Transverse colon (tissue), 4 donors: Measurements from ENCODE around the gene PHF21B. TPM values are rescaled to one million over a fixed set of nuclear protein-coding genes. Genes with fewer than 3 reads are reported as not detected.

ENCODE experiments used
- DNase-seq: peaks from one replicate; pipeline ENCODE4 v3.0.0-alpha.2; 2019
- H3K27ac ChIP-seq, 4 donors: fragments of 200-600 bp; sonication (generic); 2 replicates each; pipeline ENCODE4 v1.5.1; 2016 to 2018; ENCODE audit warnings: inconsistent platforms in 4 of 4
- H3K27me3 ChIP-seq: fragments of 200-600 bp; sonication (generic); 2 replicates; pipeline ENCODE4 v1.5.1; 2017; ENCODE audit warnings: inconsistent platforms
- H3K36me3 ChIP-seq, 4 donors: fragments of 200-600 bp; sonication (generic); 2 replicates each; pipeline ENCODE4 v1.5.1; 2017 to 2019; ENCODE audit warnings: inconsistent platforms in 4 of 4
- H3K4me1 ChIP-seq, 4 donors: fragments of 200-600 bp; sonication (generic); 2 replicates each; pipeline ENCODE4 v1.5.1; 2017 to 2020; ENCODE audit warnings: inconsistent platforms in 4 of 4
- H3K4me3 ChIP-seq, 4 donors: fragments of 200-600 bp; sonication (generic); 1 replicate in 1 of 4; 2 replicates in 3 of 4; pipeline versions ENCODE4 v1.5.1 to v1.6.1; 2017 to 2019; ENCODE audit warnings: inconsistent platforms in 4 of 4
- H3K9me3 ChIP-seq, 2 donors: fragments of 200-600 bp; sonication (generic); 2 replicates each; pipeline ENCODE4 v1.5.1; 2017 to 2019; ENCODE audit warnings: inconsistent platforms in 2 of 2
- CTCF ChIP-seq, 5 experiments: fragments of 200-600 bp in 3 of 5; fragments of 450-650 bp in 2 of 5; sonication (generic) in 3 of 5; IDR thresholded peaks; 1 replicate in 2 of 5; 2 replicates in 3 of 5; pipeline ENCODE4 v1.5.1; 2016 to 2017; ENCODE audit warnings: antibody characterized with exemption in 5 of 5, inconsistent platforms in 3 of 5, mild to moderate bottlenecking in 2 of 5, moderate library complexity in 1 of 5
- EP300 ChIP-seq: sonication (generic); formaldehyde crosslinking; IDR thresholded peaks from one replicate; pipeline ENCODE4 v1.6.1; 2017; ENCODE audit warnings: antibody characterized with exemption, low read depth
- POLR2A ChIP-seq: fragments of 450-650 bp; IDR thresholded peaks from one replicate; pipeline ENCODE4 v1.6.1; 2016; ENCODE audit warnings: antibody characterized with exemption, mild to moderate bottlenecking, moderate library complexity
- POLR2AphosphoS5 ChIP-seq, 3 donors: sonication (generic); formaldehyde crosslinking; IDR thresholded peaks; one replicate each; pipeline ENCODE4 v1.6.1; 2016; ENCODE audit warnings: antibody characterized with exemption in 3 of 3
- WGBS, 2 donors: methylation state at CpG; one replicate each; pipeline ENCODE4 v1.1.5; 2018; ENCODE audit warnings: low coverage in 1 of 2; 5-methylcytosine and 5-hydroxymethylcytosine counted together
- in situ Hi-C, 4 donors: fragments of 200-750 bp; cut with MboI; loops; one replicate each; pipeline versions ENCODE4 v1.15.0 to v1.15.1; 2017; ENCODE audit warnings: low sequenced_read_pairs in 3 of 4, low pct_ligation_motif_present in 1 of 4, low pct_unique_long_range_greater_than_20kb in 1 of 4
- intact Hi-C: fragments of 100-400 bp; cut with DNase I; formaldehyde crosslinking; loops from one replicate; pipeline ENCODE4 v1.15.1; 2023; ENCODE audit warnings: low total_unique reads
- total RNA-seq, 4 donors: library from RNA; depleted of rRNA; stranded (reverse); fragments of >200 nt; gene quantifications; one replicate each; pipeline ENCODE4 v1.1.0, GENCODE V29; 2016

Gene PHF21B
- total RNA-seq, 4 donors from 2014 or later: not detected

- H3K27ac ChIP-seq: no peak overlapping the region
- H3K4me1 ChIP-seq: no peaks in the 10 kb centered on the region
- DNase-seq: no peak
- no peaks in the 10 kb centered on the region for H3K9me3 ChIP-seq
- in situ Hi-C loops (no loop called here), intact Hi-C loops (no loop called here)
- H3K4me3 ChIP-seq: no peak overlapping the region
- WGBS, 2 donors: 77 to 89% methylated on average over 1 of the region's 1 CpG
- no peaks in the 10 kb centered on the region for H3K36me3 ChIP-seq
- peaks cover 7% of the 10 kb centered on the region for H3K27me3 ChIP-seq
- no peak for TF ChIP-seq EP300
Measured at GRCh38 chr22:45031629-45032403, 22.0 kb upstream of the PHF21B start.

DNA sequence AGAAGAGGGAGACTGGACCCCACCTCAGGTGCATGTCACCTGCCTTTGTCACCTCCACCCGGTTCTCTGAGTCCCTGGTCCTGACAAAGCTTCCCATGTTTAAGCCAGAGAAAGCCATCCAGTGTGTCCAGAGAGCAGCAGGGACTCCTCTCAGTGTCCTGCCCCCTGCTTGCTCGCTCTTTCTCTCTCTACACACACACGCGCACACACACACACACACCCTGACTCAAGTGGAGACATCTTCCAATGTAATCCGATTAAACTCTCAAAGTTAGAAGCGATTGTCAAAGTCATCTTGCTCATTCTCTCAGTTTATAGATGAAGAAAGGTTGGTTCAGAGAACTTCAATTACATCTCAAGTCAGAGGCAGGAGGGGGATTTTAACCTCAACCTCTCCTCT, 19.7 kb upstream of the PHF21B start:
- in situ Hi-C loops: no loop called here

DNA sequence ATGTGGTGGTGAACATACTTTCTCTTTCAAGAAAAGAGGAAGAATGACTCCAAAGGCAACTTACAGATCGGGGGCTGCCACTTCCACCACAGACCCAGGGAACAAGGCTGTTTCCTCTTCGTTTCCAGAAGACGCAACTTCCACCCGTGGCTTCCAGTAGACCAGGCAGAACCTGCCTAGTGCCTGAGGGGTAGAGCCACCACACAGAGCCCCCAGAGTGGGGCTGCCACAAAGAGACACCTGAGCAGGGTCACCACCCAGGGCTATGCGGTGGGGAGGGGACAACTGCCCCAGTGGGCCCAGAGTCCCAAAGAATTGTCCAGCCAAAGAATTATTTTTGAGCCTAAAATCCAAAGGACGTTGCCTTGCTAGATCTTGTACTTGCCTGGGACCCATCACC, 16.7 kb upstream of the PHF21B start:
- WGBS, 2 donors: 74 to 83% methylated on average over 1 to 6 of the region's 6 CpGs
- TF ChIP-seq POLR2AphosphoS5 (IDR thresholded peaks at IDR 0.05) (no peak), POLR2A (no peak), EP300 (no peak), CTCF (IDR thresholded peaks at IDR 0.05) (no peak)
- Histone ChIP-seq H3K27me3 (peaks cover 28% of the 10 kb centered on the region), H3K4me1 (no peaks in the 10 kb centered on the region), H3K36me3 (no peaks in the 10 kb centered on the region), H3K27ac (no peak overlapping the region), H3K4me3 (no peak overlapping the region), H3K9me3 (no peaks in the 10 kb centered on the region)
- intact Hi-C loops: no loop called here
- DNase-seq: no peak
- in situ Hi-C loops: no loop called here

More for the DNA sequence above, 19.7 kb upstream of the PHF21B start:
- Histone ChIP-seq H3K4me3 (no peak overlapping the region), H3K9me3 (no peaks in the 10 kb centered on the region), H3K27ac (no peak overlapping the region), H3K36me3 (no peaks in the 10 kb centered on the region), H3K4me1 (no peaks in the 10 kb centered on the region), H3K27me3 (peaks cover 7% of the 10 kb centered on the region)
- intact Hi-C loops: no loop called here
- WGBS, 2 donors: 82% methylated on average over 6 of the region's 6 CpGs; no CpG with 5 or more reads in 1 of the 2 donors
- DNase-seq: no peak
- TF ChIP-seq POLR2AphosphoS5 (IDR thresholded peaks at IDR 0.05) (no peak), POLR2A (no peak), CTCF (IDR thresholded peaks at IDR 0.05) (no peak), EP300 (no peak)

DNA sequence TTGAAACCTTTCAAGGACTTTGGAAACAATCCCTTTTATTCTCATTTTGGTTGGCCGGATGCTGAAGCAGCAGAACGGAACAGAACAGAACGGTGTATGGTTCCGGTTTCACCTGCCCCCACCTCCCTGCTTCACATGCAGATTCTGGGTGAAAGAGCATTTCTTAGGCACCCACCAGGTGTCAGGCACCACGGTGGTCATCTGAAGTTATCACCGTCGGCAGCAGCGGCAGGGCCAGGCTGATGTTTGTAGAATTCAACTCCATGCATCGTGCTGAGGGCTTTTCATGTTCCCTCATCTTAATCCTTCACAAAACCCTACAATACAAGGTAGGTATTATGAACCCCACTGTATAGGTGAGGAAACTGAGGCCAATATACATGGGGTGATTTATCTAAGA, 13.6 kb upstream of the PHF21B start:
- no peak for DNase-seq
- intact Hi-C loops: no loop called here

More for the DNA sequence above, 13.6 kb upstream of the PHF21B start:
- no peak overlapping the region for H3K27ac ChIP-seq
- no peaks in the 10 kb centered on the region for H3K36me3 ChIP-seq
- H3K9me3 ChIP-seq: no peaks in the 10 kb centered on the region
- 43 to 44% methylated on average over 3 to 9 of the region's 9 CpGs for WGBS, 2 donors
- no peaks in the 10 kb centered on the region for H3K4me1 ChIP-seq
- TF ChIP-seq CTCF (IDR thresholded peaks at IDR 0.05) (no peak), POLR2AphosphoS5 (IDR thresholded peaks at IDR 0.05) (no peak), EP300 (no peak), POLR2A (no peak)
- peaks cover 43% of the 10 kb centered on the region for H3K27me3 ChIP-seq
- in situ Hi-C loops: no loop called here
- H3K4me3 ChIP-seq: no peak overlapping the region
